ENCODE data around the gene NUDCD2. TPM values are rescaled to one million over a fixed set of nuclear protein-coding genes. Genes with fewer than 3 reads are reported as not detected.

The NUDCD2 gene, protein sequence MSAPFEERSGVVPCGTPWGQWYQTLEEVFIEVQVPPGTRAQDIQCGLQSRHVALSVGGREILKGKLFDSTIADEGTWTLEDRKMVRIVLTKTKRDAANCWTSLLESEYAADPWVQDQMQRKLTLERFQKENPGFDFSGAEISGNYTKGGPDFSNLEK
- polyA plus RNA-seq: 10 to 100 TPM; 40.5 to 56.3 (median 43.5) TPM

- Mint-ChIP-seq H3K27me3 (ENCODE audit: low read depth in 3 of 3) (peaks cover 7 to 24% (median 15%) of the 10 kb centered on the region in 3 donors), H3K4me1 (peaks cover 35 to 53% of the 10 kb centered on the region in 2 donors), H3K27ac (peak within 1 kb of the TSS; percentile 97 to 99 (median 98)), H3K9me3 (no peaks in the 10 kb centered on the region), H3K4me3 (peak within 1 kb of the TSS; percentile 95 to 98 (median 96)), H3K36me3 (peaks cover 7 to 8% (median 8%) of the 10 kb centered on the region in 3 donors)
- DNase-seq: peak; percentile 97 to 98 (median 98)
Measured at GRCh38 chr5:163459819-163460561, at the start of gene NUDCD2. TSS of gene NUDCD2 (minus strand) at chr5:163460102. CDS start at chr5:163460050, 52 bp downstream.

DNA sequence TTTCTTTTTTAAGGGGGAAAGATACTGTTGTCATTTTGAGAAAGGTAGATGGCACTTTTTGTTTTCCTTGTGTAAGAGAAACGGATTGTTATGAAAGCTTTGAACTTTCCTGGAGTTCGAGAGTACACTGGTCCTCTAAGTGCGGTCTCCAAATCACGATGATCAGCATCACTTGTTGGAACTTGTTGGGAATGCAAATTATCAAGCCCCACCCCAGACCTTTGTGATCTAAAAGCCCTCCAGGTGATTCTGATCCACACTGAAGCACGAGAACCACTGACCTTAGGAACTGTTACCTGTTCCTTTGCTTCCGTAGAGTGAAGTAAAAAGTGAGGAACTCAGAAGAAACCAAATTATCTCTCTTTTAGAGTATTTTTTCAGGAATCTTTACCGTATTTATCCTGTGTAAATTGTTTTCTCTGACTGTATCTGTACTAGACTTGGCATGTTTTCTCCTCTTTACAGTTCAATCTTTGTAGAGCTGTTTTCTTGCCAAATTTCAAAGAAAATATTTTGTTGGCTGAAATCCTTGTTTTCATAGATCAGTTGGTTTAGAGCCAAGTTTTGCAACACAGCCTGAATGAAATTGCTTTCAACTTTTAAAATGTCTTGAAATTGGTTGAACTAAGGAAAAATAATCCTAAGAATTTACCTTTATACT is 49.5 kb upstream of the NUDCD2 start:
- no peaks in the 10 kb centered on the region for H3K9me3 Mint-ChIP-seq
- H3K36me3 Mint-ChIP-seq: peaks cover 0 to 19% (median 7%) of the 10 kb centered on the region in 3 donors
- peaks cover 66 to 91% of the 10 kb centered on the region in 2 donors for H3K4me1 Mint-ChIP-seq
- peak overlapping the region; percentile 95 to 100 (median 100) for H3K27ac Mint-ChIP-seq
- H3K27me3 Mint-ChIP-seq (ENCODE audit: low read depth in 3 of 3): peaks cover 4 to 22% (median 17%) of the 10 kb centered on the region in 3 donors
- peak overlapping the region; percentile 94 to 100 (median 99) for H3K4me3 Mint-ChIP-seq
- no peak for DNase-seq

DNA sequence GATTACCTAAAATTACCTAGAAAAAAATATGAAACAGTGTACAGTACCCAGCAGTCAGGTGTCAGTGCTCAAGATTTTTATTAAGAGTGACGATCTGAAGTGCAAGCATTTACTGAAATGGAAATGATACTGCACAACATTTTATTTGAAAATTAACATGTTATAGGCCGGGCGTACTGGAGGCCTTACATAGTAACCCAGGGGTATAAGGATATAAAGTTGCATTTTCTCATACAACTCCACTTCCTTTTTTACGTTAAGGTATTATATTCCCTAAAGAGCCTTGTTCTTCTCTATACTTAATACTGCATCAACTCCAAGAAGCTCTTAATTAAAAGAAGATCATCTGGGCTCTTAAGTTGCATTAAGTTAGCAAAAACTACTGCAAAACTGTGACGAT is 48.9 kb upstream of the NUDCD2 start:
- Mint-ChIP-seq H3K36me3 (peaks cover 0 to 19% (median 6%) of the 10 kb centered on the region in 3 donors), H3K4me1 (peaks cover 73 to 92% of the 10 kb centered on the region in 2 donors), H3K27me3 (ENCODE audit: low read depth in 3 of 3) (peaks cover 4 to 22% (median 20%) of the 10 kb centered on the region in 3 donors)

GRCh38 chr5:163506726-163507125 is 46.8 kb upstream of the NUDCD2 start:
- peaks cover 70 to 87% of the 10 kb centered on the region in 2 donors for H3K4me1 Mint-ChIP-seq
- peak overlapping the region; percentile 94 to 100 (median 99) for H3K4me3 Mint-ChIP-seq
- peak in 2 of 3 donors; percentile 6 to 21 for DNase-seq
- H3K27me3 Mint-ChIP-seq (ENCODE audit: low read depth in 3 of 3): peaks cover 6 to 22% (median 20%) of the 10 kb centered on the region in 3 donors
- peak overlapping the region; percentile 95 to 100 (median 100) for H3K27ac Mint-ChIP-seq
- peaks cover 0 to under 1% (median 0%) of the 10 kb centered on the region in 3 donors for H3K36me3 Mint-ChIP-seq
- no peaks in the 10 kb centered on the region for H3K9me3 Mint-ChIP-seq

More for the DNA sequence above, 48.9 kb upstream of the NUDCD2 start:
- Mint-ChIP-seq H3K4me3 (peak overlapping the region; percentile 94 to 100 (median 99)), H3K27ac (peak overlapping the region; percentile 95 to 100 (median 100)), H3K9me3 (no peaks in the 10 kb centered on the region)
- no peak for DNase-seq

- Mint-ChIP-seq H3K9me3 (no peaks in the 10 kb centered on the region), H3K27me3 (ENCODE audit: low read depth in 3 of 3) (peaks cover 6 to 22% (median 20%) of the 10 kb centered on the region in 3 donors), H3K27ac (peak overlapping the region; percentile 95 to 100 (median 100)), H3K36me3 (no peaks in the 10 kb centered on the region), H3K4me3 (peak overlapping the region; percentile 94 to 100 (median 99)), H3K4me1 (peaks cover 68 to 84% of the 10 kb centered on the region in 2 donors)
- DNase-seq: no peak
Measured at GRCh38 chr5:163506095-163506457, 46.2 kb upstream of the NUDCD2 start.

- DNase-seq: peak; percentile 95 to 96 (median 96)
- H3K36me3 Mint-ChIP-seq: no peaks in the 10 kb centered on the region
- H3K27ac Mint-ChIP-seq: peak within 1 kb of the TSS; percentile 95 to 100 (median 100)
- H3K9me3 Mint-ChIP-seq: no peaks in the 10 kb centered on the region
- H3K27me3 Mint-ChIP-seq (ENCODE audit: low read depth in 3 of 3): peaks cover 6 to 22% (median 20%) of the 10 kb centered on the region in 3 donors
- peak within 1 kb of the TSS; percentile 94 to 100 (median 99) for H3K4me3 Mint-ChIP-seq
- peaks cover 63 to 79% of the 10 kb centered on the region in 2 donors for H3K4me1 Mint-ChIP-seq
Measured at GRCh38 chr5:163505368-163506094, 45.6 kb upstream of the NUDCD2 start, which contains the start of gene MAT2B. TSS of gene MAT2B (plus strand) at chr5:163505619. CDS start at chr5:163505687, 68 bp downstream.

GRCh38 chr5:163505049-163505367 is 45.1 kb upstream of the NUDCD2 start:
- Mint-ChIP-seq H3K4me3 (peak overlapping the region; percentile 94 to 100 (median 99)), H3K36me3 (no peaks in the 10 kb centered on the region), H3K9me3 (no peaks in the 10 kb centered on the region), H3K27me3 (ENCODE audit: low read depth in 3 of 3) (peaks cover 6 to 22% (median 20%) of the 10 kb centered on the region in 3 donors), H3K4me1 (peaks cover 58 to 73% of the 10 kb centered on the region in 2 donors), H3K27ac (peak overlapping the region; percentile 95 to 100 (median 100))
- DNase-seq: no peak

GRCh38 chr5:163504079-163504931 is 44.4 kb upstream of the NUDCD2 start:
- H3K4me1 Mint-ChIP-seq: peaks cover 51 to 66% of the 10 kb centered on the region in 2 donors

DNA sequence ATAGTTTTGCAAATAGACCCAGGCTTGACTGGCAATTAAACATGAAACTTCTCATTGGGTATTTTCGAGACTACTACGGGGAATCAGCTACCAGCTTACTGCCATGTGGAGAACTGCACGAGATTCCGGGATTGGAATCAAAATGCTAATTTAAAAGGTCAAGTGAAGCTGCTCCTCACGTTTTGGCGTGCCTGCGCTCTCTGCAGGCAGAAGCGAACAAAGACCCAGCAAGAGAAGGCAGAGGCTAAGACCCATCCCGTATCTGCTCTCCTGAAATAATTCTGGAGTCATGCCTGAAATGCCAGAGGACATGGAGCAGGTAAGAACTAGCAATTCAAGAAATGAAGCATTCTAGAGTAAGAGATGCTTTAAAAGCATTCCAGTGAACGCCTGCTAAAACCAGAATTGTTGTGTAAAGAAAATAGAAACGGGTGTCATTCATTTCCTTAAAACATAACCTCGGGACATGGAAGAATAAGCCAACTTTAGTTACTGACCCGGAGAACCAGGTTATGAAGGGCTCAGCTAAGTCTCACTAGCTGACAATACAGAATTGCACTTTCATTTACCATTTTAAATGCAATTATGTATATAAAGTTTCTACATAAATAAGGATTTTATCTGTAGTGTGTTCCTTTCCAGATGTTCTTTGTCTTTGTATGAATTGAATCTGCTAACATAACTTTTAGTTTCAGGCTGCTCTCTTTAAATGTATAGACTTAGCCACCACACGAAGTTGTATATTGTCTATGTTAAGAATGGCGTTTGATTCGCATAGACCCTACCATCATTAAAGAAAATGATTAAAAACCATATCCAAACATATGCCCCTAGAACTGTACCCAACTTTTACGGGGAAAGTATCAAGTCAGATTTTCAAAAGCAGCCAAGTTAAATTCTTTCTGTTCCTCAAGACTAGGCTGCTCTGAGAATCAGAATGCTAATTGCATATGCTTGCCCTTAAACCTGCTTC is 43.5 kb upstream of the NUDCD2 start:
- peak; percentile 27 to 45 (median 43) for DNase-seq
- Mint-ChIP-seq H3K4me1 (peaks cover 42 to 57% of the 10 kb centered on the region in 2 donors), H3K36me3 (no peaks in the 10 kb centered on the region)

More at GRCh38 chr5:163504079-163504931, 44.4 kb upstream of the NUDCD2 start:
- peak; percentile 59 to 62 (median 60) for DNase-seq
- no peaks in the 10 kb centered on the region for H3K9me3 Mint-ChIP-seq
- H3K36me3 Mint-ChIP-seq: no peaks in the 10 kb centered on the region
- H3K27me3 Mint-ChIP-seq (ENCODE audit: low read depth in 3 of 3): peaks cover 6 to 22% (median 20%) of the 10 kb centered on the region in 3 donors
- H3K27ac Mint-ChIP-seq: peak overlapping the region; percentile 95 to 100 (median 100)
- H3K4me3 Mint-ChIP-seq: peak overlapping the region; percentile 94 to 100 (median 99)

GRCh38 chr5:163502521-163502920 is 42.6 kb upstream of the NUDCD2 start:
- H3K4me1 Mint-ChIP-seq: peaks cover 33 to 49% of the 10 kb centered on the region in 2 donors
- H3K27me3 Mint-ChIP-seq (ENCODE audit: low read depth in 3 of 3): peaks cover 6 to 21% (median 20%) of the 10 kb centered on the region in 3 donors
- H3K27ac Mint-ChIP-seq: peak overlapping the region; percentile 95 to 100 (median 100)
- H3K4me3 Mint-ChIP-seq: peak overlapping the region; percentile 94 to 100 (median 99)
- no peaks in the 10 kb centered on the region for H3K36me3 Mint-ChIP-seq
- H3K9me3 Mint-ChIP-seq: no peaks in the 10 kb centered on the region
- DNase-seq: no peak

More for the DNA sequence above, 43.5 kb upstream of the NUDCD2 start:
- Mint-ChIP-seq H3K4me3 (peak overlapping the region; percentile 94 to 100 (median 99)), H3K27ac (peak overlapping the region; percentile 95 to 100 (median 100)), H3K9me3 (no peaks in the 10 kb centered on the region), H3K27me3 (ENCODE audit: low read depth in 3 of 3) (peaks cover 6 to 22% (median 20%) of the 10 kb centered on the region in 3 donors)

- no peak for DNase-seq
- no peaks in the 10 kb centered on the region for H3K9me3 Mint-ChIP-seq
- peaks cover 15 to 17% of the 10 kb centered on the region in 2 donors for H3K4me1 Mint-ChIP-seq
- no peaks in the 10 kb centered on the region for H3K36me3 Mint-ChIP-seq
- no peak overlapping the region for H3K27ac Mint-ChIP-seq
- peaks cover 0 to 2% (median 0%) of the 10 kb centered on the region in 3 donors for H3K27me3 Mint-ChIP-seq (ENCODE audit: low read depth in 3 of 3)
- no peak overlapping the region for H3K4me3 Mint-ChIP-seq
Measured at GRCh38 chr5:163498886-163499285, 39.0 kb upstream of the NUDCD2 start.
